ENCODE measurements around the gene DCBLD2. TPM values are rescaled to one million over a fixed set of nuclear protein-coding genes. Genes with fewer than 3 reads are reported as not detected.

The DCBLD2 gene
- total RNA-seq, 2 donors from 2014 or later = 26.4 to 151 TPM

DNA sequence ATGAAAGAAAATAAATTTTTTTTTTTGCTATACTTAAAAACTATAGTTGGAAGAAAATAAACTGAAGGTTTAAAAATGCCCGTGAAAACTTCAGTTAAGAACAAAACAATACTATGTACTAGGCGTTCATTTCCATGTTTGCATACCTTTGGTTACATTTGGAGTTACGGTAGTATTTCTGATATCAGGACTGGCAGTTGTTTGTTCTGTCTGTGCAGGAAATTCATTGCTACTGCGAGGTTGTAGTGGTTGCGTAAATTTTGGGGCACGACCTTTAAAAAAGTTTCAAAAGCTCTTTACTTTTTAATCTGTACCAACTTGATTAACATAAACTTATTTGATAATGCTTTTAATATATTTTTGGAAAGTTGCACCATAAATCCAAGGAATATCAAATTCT is 90.4 kb downstream of the DCBLD2 start:
- no peaks in the 10 kb centered on the region for H3K4me1 ChIP-seq (replicated peaks)
- peaks cover 0 to 4% of the 10 kb centered on the region in 2 donors for H3K36me3 ChIP-seq
- H3K4me3 ChIP-seq = no peak overlapping the region
- no peaks in the 10 kb centered on the region for H3K9me3 ChIP-seq
- 59% methylated on average over 6 of the region's 6 CpGs for WGBS
- intact Hi-C loops (cut with DNase I) = loop anchor here (5.0 kb wide), 1 partner anchor 209 kb away; no protein-coding TSS in a partner anchor
- H3K27me3 ChIP-seq (replicated peaks; ENCODE audit: insufficient read depth) = no peaks in the 10 kb centered on the region
- TF ChIP-seq POLR2AphosphoS5 (IDR thresholded peaks at IDR 0.05) (no peak), POLR2A (IDR thresholded peaks at IDR 0.05) (no peak)
- TF ChIP-seq, protein P1, sequence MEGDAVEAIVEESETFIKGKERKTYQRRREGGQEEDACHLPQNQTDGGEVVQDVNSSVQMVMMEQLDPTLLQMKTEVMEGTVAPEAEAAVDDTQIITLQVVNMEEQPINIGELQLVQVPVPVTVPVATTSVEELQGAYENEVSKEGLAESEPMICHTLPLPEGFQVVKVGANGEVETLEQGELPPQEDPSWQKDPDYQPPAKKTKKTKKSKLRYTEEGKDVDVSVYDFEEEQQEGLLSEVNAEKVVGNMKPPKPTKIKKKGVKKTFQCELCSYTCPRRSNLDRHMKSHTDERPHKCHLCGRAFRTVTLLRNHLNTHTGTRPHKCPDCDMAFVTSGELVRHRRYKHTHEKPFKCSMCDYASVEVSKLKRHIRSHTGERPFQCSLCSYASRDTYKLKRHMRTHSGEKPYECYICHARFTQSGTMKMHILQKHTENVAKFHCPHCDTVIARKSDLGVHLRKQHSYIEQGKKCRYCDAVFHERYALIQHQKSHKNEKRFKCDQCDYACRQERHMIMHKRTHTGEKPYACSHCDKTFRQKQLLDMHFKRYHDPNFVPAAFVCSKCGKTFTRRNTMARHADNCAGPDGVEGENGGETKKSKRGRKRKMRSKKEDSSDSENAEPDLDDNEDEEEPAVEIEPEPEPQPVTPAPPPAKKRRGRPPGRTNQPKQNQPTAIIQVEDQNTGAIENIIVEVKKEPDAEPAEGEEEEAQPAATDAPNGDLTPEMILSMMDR (IDR thresholded peaks at IDR 0.05) = no peak
- no peak for DNase-seq (ENCODE audit: low spot score)
- H3K27ac ChIP-seq = no peak overlapping the region

DNA sequence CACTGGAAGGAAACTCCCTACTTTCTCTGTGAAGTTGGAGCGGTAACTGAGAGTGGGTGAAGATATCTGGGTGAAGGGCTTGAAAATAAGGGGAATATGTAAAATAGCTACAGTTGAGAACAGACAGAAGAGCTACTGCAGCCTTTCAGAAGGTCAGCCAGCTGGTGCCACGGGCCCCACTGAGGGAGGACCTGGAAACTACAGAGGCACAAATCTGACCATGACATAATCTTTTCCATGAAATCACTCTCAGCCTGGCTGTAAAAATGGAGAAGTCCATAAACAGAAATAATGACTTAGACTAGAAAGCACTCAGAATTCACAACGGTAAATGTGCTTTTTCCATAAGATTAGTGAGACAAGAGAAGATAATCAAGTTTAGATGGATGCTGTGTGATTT is 91.9 kb downstream of the DCBLD2 start:
- TF ChIP-seq POLR2AphosphoS5 (IDR thresholded peaks at IDR 0.05) (no peak), POLR2A (IDR thresholded peaks at IDR 0.05) (no peak)
- TF ChIP-seq, protein P1 (IDR thresholded peaks at IDR 0.05) = no peak

DNA sequence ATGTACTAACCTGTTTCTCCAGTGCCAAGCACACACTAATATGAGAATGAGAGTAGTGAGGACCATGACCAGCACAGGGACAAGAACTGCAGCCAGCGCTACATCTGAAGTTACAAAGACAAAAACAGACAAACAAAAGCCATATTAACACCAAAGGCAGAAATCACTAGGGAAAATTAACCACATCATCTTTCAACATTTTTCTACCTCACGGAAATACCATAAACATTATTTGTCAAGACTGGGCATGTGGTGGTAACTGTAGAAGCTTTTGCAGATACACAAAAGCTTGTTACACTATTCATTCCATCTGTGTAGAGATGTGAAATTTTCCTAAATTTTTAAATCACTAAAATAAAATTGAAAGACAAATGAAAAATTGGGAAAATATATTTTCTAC is 93.4 kb downstream of the DCBLD2 start:
- no peak for DNase-seq (ENCODE audit: low spot score)
- H3K36me3 ChIP-seq = peaks cover 0 to 4% of the 10 kb centered on the region in 2 donors
- H3K4me3 ChIP-seq = no peak overlapping the region
- H3K9me3 ChIP-seq = no peaks in the 10 kb centered on the region
- TF ChIP-seq POLR2A (IDR thresholded peaks at IDR 0.05) = no peak
- TF ChIP-seq, protein P1 (IDR thresholded peaks at IDR 0.05) = no peak
- no peak for TF ChIP-seq POLR2AphosphoS5 (IDR thresholded peaks at IDR 0.05)
- no peaks in the 10 kb centered on the region for H3K27me3 ChIP-seq (replicated peaks; ENCODE audit: insufficient read depth)
- 78% methylated on average over 2 of the region's 2 CpGs for WGBS
- intact Hi-C loops (cut with DNase I) = no loop called here
- H3K27ac ChIP-seq = no peak overlapping the region
- no peaks in the 10 kb centered on the region for H3K4me1 ChIP-seq (replicated peaks)

More for the DNA sequence above, 91.9 kb downstream of the DCBLD2 start:
- H3K27me3 ChIP-seq (replicated peaks; ENCODE audit: insufficient read depth) = no peaks in the 10 kb centered on the region
- H3K4me3 ChIP-seq = no peak overlapping the region
- no peaks in the 10 kb centered on the region for H3K4me1 ChIP-seq (replicated peaks)
- H3K36me3 ChIP-seq = peaks cover 0 to 4% of the 10 kb centered on the region in 2 donors
- intact Hi-C loops (cut with DNase I) = no loop called here
- DNase-seq (ENCODE audit: low spot score) = no peak
- H3K9me3 ChIP-seq = no peaks in the 10 kb centered on the region
- H3K27ac ChIP-seq = no peak overlapping the region
- 67% methylated on average over 3 of the region's 3 CpGs for WGBS

DNA sequence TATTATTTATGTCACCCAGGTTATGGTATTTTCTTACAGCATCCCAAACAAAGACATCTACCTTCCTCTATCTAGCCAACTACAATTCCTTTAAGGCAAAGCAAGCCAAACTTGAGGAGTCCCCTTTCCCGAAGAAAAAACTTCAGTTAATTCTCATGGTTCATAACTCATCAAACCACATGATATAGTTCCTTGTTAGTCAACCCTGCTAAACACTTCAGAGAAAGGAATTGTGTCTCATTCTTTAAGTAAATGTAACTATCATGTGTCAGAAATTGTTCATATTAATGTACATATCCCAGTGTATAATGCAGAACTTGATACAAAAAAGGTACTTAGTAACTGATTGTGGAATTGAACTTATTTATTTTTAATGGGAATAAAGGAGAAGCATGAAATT is 93.9 kb downstream of the DCBLD2 start:
- Histone ChIP-seq H3K27me3 (replicated peaks; ENCODE audit: insufficient read depth) (no peaks in the 10 kb centered on the region), H3K27ac (no peak overlapping the region), H3K4me1 (replicated peaks) (no peaks in the 10 kb centered on the region), H3K4me3 (no peak overlapping the region), H3K36me3 (peaks cover 0 to 4% of the 10 kb centered on the region in 2 donors), H3K9me3 (no peaks in the 10 kb centered on the region)
- intact Hi-C loops (cut with DNase I) = no loop called here
- no peak for DNase-seq (ENCODE audit: low spot score)
- no peak for TF ChIP-seq POLR2AphosphoS5 (IDR thresholded peaks at IDR 0.05)
- TF ChIP-seq POLR2A (IDR thresholded peaks at IDR 0.05) = no peak
- TF ChIP-seq, protein P1 (IDR thresholded peaks at IDR 0.05) = no peak
- WGBS = 82% methylated on average over 1 of the region's 1 CpG

DNA sequence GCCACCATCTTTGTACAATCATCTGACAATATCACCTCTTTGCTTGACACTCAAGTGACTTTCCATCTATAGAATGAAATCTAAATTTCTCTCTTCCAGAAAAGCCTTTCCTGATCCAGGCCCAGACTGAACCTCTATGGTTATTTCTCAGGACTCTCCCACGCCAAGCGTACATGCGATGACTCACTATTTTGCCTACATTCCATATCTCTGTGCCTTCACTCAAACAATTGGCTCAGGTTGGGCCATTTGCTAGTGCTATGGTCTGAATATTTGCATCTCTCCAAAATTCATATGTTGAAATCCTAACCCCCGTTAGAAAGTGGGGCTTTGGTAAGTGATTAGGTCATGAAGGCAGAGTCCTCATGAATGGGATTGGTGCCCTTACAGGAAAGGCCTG is 94.5 kb downstream of the DCBLD2 start:
- Histone ChIP-seq H3K27ac (no peak overlapping the region), H3K36me3 (peaks cover 0 to 4% of the 10 kb centered on the region in 2 donors), H3K9me3 (no peaks in the 10 kb centered on the region), H3K4me3 (no peak overlapping the region), H3K4me1 (replicated peaks) (no peaks in the 10 kb centered on the region), H3K27me3 (replicated peaks; ENCODE audit: insufficient read depth) (no peaks in the 10 kb centered on the region)
- DNase-seq (ENCODE audit: low spot score) = no peak
- WGBS = 94% methylated on average over 4 of the region's 4 CpGs
- intact Hi-C loops (cut with DNase I) = no loop called here
- TF ChIP-seq POLR2AphosphoS5 (IDR thresholded peaks at IDR 0.05) = no peak

Data from prostate gland (tissue), 2 donors.